ENCODE measurements around the gene ANKRD11. TPM values are rescaled to one million over a fixed set of nuclear protein-coding genes. Genes with fewer than 3 reads are reported as not detected.

Gene ANKRD11
- total RNA-seq, 1 donor from 2014 or later, result 165 TPM

- no peak overlapping the region for H3K4me3 Mint-ChIP-seq (ENCODE audit: unreplicated experiment)
- TF ChIP-seq CTCF (IDR thresholded peaks at IDR 0.05; ENCODE audit: unreplicated experiment), result no peak
- peaks cover 6% of the 10 kb centered on the region for H3K36me3 Mint-ChIP-seq (ENCODE audit: low read depth, unreplicated experiment)
- no peaks in the 10 kb centered on the region for H3K9me3 Mint-ChIP-seq (ENCODE audit: unreplicated experiment)
- H3K27me3 Mint-ChIP-seq (ENCODE audit: unreplicated experiment), result peaks cover 3% of the 10 kb centered on the region
- H3K4me1 Mint-ChIP-seq (ENCODE audit: unreplicated experiment), result peaks cover 31% of the 10 kb centered on the region
- DNase-seq (ENCODE audit: low spot score), result no peak
- peak overlapping the region; percentile 70 for H3K27ac Mint-ChIP-seq (ENCODE audit: unreplicated experiment)
Observed at GRCh38 chr16:89341697-89342694, 148.4 kb downstream of the ANKRD11 start.

GRCh38 chr16:89341279-89341678, 149.1 kb downstream of the ANKRD11 start:
- no peak for DNase-seq (ENCODE audit: low spot score)
- H3K36me3 Mint-ChIP-seq (ENCODE audit: low read depth, unreplicated experiment), result peaks cover 6% of the 10 kb centered on the region
- H3K9me3 Mint-ChIP-seq (ENCODE audit: unreplicated experiment), result no peaks in the 10 kb centered on the region
- no peak overlapping the region for H3K27ac Mint-ChIP-seq (ENCODE audit: unreplicated experiment)
- H3K27me3 Mint-ChIP-seq (ENCODE audit: unreplicated experiment), result peaks cover 4% of the 10 kb centered on the region
- no peak for TF ChIP-seq CTCF (IDR thresholded peaks at IDR 0.05; ENCODE audit: unreplicated experiment)
- H3K4me3 Mint-ChIP-seq (ENCODE audit: unreplicated experiment), result no peak overlapping the region
- H3K4me1 Mint-ChIP-seq (ENCODE audit: unreplicated experiment), result peaks cover 24% of the 10 kb centered on the region

- Mint-ChIP-seq H3K36me3 (ENCODE audit: low read depth, unreplicated experiment) (peaks cover 6% of the 10 kb centered on the region), H3K4me3 (ENCODE audit: unreplicated experiment) (no peak overlapping the region), H3K27ac (ENCODE audit: unreplicated experiment) (no peak overlapping the region), H3K4me1 (ENCODE audit: unreplicated experiment) (peaks cover 31% of the 10 kb centered on the region), H3K9me3 (ENCODE audit: unreplicated experiment) (no peaks in the 10 kb centered on the region), H3K27me3 (ENCODE audit: unreplicated experiment) (peaks cover 5% of the 10 kb centered on the region)
- no peak for TF ChIP-seq CTCF (IDR thresholded peaks at IDR 0.05; ENCODE audit: unreplicated experiment)
- DNase-seq (ENCODE audit: low spot score), result no peak
Observed at GRCh38 chr16:89338863-89339262, 151.5 kb downstream of the ANKRD11 start.

- Mint-ChIP-seq H3K4me3 (ENCODE audit: unreplicated experiment) (no peak overlapping the region), H3K36me3 (ENCODE audit: low read depth, unreplicated experiment) (peaks cover 9% of the 10 kb centered on the region), H3K9me3 (ENCODE audit: unreplicated experiment) (no peaks in the 10 kb centered on the region), H3K27ac (ENCODE audit: unreplicated experiment) (no peak overlapping the region), H3K27me3 (ENCODE audit: unreplicated experiment) (peaks cover 9% of the 10 kb centered on the region), H3K4me1 (ENCODE audit: unreplicated experiment) (peaks cover 34% of the 10 kb centered on the region)
- no peak for DNase-seq (ENCODE audit: low spot score)
- no peak for TF ChIP-seq CTCF (IDR thresholded peaks at IDR 0.05; ENCODE audit: unreplicated experiment)
Observed at GRCh38 chr16:89337965-89338364, 152.4 kb downstream of the ANKRD11 start.
